Gastrocnemius medialis (tissue), 4 donors: ENCODE results near the gene PRR12. TPM values are rescaled to one million over a fixed set of nuclear protein-coding genes. Genes with fewer than 3 reads are reported as not detected.
A peak's percentile ranks its signal among the peaks of the same experiment; 100 is the strongest.

Experiments
- ATAC-seq, 2 donors: fragments of 150-250 bp; one replicate each; pipeline ENCODE4 v1.9.1; 2016
- DNase-seq, 2 donors: peaks; one replicate each; pipeline ENCODE4 v3.0.0-alpha.2; 2019
- H3K27ac ChIP-seq, 4 donors: fragments of 200-600 bp; sonication (generic); 1 replicate in 1 of 4; 2 replicates in 3 of 4; pipeline ENCODE4 v1.5.1; 2016 to 2018; ENCODE audit warnings: mild to moderate bottlenecking in 2 of 4, moderate library complexity in 1 of 4
- H3K27me3 ChIP-seq, 3 donors: fragments of 200-600 bp; sonication (generic) in 2 of 3; 1 replicate in 1 of 3; 2 replicates in 2 of 3; pipeline versions ENCODE4 v1.5.1 to v1.6.0; 2016 to 2019; ENCODE audit warnings: mild to moderate bottlenecking in 1 of 3, moderate library complexity in 1 of 3
- H3K36me3 ChIP-seq, 2 donors: fragments of 200-600 bp; sonication (generic) in 1 of 2; one replicate each; pipeline ENCODE4 v1.5.1; 2017 to 2018
- H3K4me1 ChIP-seq, 2 donors: fragments of 200-600 bp; sonication (generic) in 1 of 2; one replicate each; pipeline ENCODE4 v1.5.1; 2016 to 2017; ENCODE audit warnings: mild to moderate bottlenecking in 2 of 2
- H3K4me3 ChIP-seq, 4 donors: fragments of 200-600 bp; sonication (generic) in 3 of 4; 1 replicate in 1 of 4; 2 replicates in 3 of 4; pipeline ENCODE4 v1.5.1; 2016 to 2019; ENCODE audit warnings: mild to moderate bottlenecking in 2 of 4
- H3K9me3 ChIP-seq, 3 donors: fragments of 200-600 bp; sonication (generic) in 2 of 3; 1 replicate in 1 of 3; 2 replicates in 2 of 3; pipeline ENCODE4 v1.5.1; 2016 to 2019
- POLR2A ChIP-seq, 2 donors: fragments of 450-650 bp; IDR thresholded peaks; one replicate each; pipeline ENCODE4 v1.6.1; 2017; ENCODE audit warnings: antibody characterized with exemption in 2 of 2, mild to moderate bottlenecking in 2 of 2, moderate library complexity in 2 of 2
- in situ Hi-C, 4 donors: fragments of 200-750 bp; cut with MboI; loops; one replicate each; pipeline versions ENCODE4 v1.15.0 to v1.8.0; 2017; ENCODE audit warnings: low sequenced_read_pairs in 4 of 4
- intact Hi-C: fragments of 100-400 bp; cut with DNase I; formaldehyde crosslinking; loops from one replicate; pipeline ENCODE4 v1.15.1; 2023; ENCODE audit warnings: low total_unique reads
- total RNA-seq, 4 donors: library from RNA; depleted of rRNA; stranded (reverse); fragments of >200 nt; gene quantifications; one replicate each; pipeline versions ENCODE4 v1.1.0 to v1.2.3, GENCODE V29; 2016
- TF ChIP-seq, protein P1 (sequence below), 5 experiments: fragments of 450-650 bp in 3 of 5; fragments of 200-600 bp in 2 of 5; sonication (generic) in 2 of 5; IDR thresholded peaks in 4 of 5; conservative IDR thresholded peaks in 1 of 5; 1 replicate in 4 of 5; 2 replicates in 1 of 5; pipeline ENCODE4 v1.5.1; 2016 to 2019; ENCODE audit warnings: antibody characterized with exemption in 5 of 5, mild to moderate bottlenecking in 3 of 5, moderate library complexity in 3 of 5

The PRR12 gene
- total RNA-seq, 4 donors from 2014 or later = 3.4 to 7.7 (median 3.8) TPM

GRCh38 chr19:49580264-49581006 is 10.5 kb upstream of the PRR12 start, which contains the start of gene NOSIP:
Gene NOSIP (minus strand): TSS chr19:49580556. CDS start chr19:49560691, 19,865 bp downstream.
- DNase-seq (peak; percentile 96), ATAC-seq (peak; percentile 98)
- intact Hi-C loops (loop anchor here (2.0 kb wide), 1 partner anchor 60 kb away; the partner anchor contains the start of gene RRAS), in situ Hi-C loops (no loop called here)
- TF ChIP-seq, protein P1, sequence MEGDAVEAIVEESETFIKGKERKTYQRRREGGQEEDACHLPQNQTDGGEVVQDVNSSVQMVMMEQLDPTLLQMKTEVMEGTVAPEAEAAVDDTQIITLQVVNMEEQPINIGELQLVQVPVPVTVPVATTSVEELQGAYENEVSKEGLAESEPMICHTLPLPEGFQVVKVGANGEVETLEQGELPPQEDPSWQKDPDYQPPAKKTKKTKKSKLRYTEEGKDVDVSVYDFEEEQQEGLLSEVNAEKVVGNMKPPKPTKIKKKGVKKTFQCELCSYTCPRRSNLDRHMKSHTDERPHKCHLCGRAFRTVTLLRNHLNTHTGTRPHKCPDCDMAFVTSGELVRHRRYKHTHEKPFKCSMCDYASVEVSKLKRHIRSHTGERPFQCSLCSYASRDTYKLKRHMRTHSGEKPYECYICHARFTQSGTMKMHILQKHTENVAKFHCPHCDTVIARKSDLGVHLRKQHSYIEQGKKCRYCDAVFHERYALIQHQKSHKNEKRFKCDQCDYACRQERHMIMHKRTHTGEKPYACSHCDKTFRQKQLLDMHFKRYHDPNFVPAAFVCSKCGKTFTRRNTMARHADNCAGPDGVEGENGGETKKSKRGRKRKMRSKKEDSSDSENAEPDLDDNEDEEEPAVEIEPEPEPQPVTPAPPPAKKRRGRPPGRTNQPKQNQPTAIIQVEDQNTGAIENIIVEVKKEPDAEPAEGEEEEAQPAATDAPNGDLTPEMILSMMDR (IDR thresholded peaks at IDR 0.05 in 4 of 5, conservative IDR thresholded peaks at IDR 0.05 in 1 of 5) = peak in 1 of 5 experiments; percentile 20
- peak; percentile 95 to 96 for TF ChIP-seq POLR2A (IDR thresholded peaks at IDR 0.05)
- peak within 1 kb of the TSS; percentile 56 to 86 (median 74) for H3K4me3 ChIP-seq
- H3K27ac ChIP-seq = peak within 1 kb of the TSS; percentile 80 to 88 (median 83)
- H3K4me1 ChIP-seq = peaks cover 42 to 48% of the 10 kb centered on the region in 2 donors
- H3K36me3 ChIP-seq = peaks cover 0 to 10% of the 10 kb centered on the region in 2 donors
- no peaks in the 10 kb centered on the region for H3K27me3 ChIP-seq
- no peaks in the 10 kb centered on the region for H3K9me3 ChIP-seq

GRCh38 chr19:49581007-49581508 is 9.9 kb upstream of the PRR12 start, which contains the start of gene PRRG2:
Gene PRRG2 (plus strand): TSS chr19:49581316. CDS start chr19:49583220, 1,904 bp downstream.
- DNase-seq (no peak), ATAC-seq (no peak)
- Histone ChIP-seq H3K36me3 (peaks cover 0 to 4% of the 10 kb centered on the region in 2 donors), H3K27ac (peak within 1 kb of the TSS; percentile 80 to 88 (median 83)), H3K9me3 (no peaks in the 10 kb centered on the region), H3K4me3 (peak within 1 kb of the TSS; percentile 56 to 86 (median 74)), H3K4me1 (peaks cover 36 to 43% of the 10 kb centered on the region in 2 donors), H3K27me3 (no peaks in the 10 kb centered on the region)
- no peak for TF ChIP-seq POLR2A (IDR thresholded peaks at IDR 0.05)
- TF ChIP-seq, protein P1 (IDR thresholded peaks at IDR 0.05 in 4 of 5, conservative IDR thresholded peaks at IDR 0.05 in 1 of 5) = no peak
- in situ Hi-C loops = no loop called here
- intact Hi-C loops = loop anchor here (2.0 kb wide), 1 partner anchor 60 kb away; the partner anchor contains the start of gene RRAS

- in situ Hi-C loops = no loop called here
- ATAC-seq (no peak), DNase-seq (no peak)
- Histone ChIP-seq H3K27me3 (no peaks in the 10 kb centered on the region), H3K4me3 (no peak overlapping the region), H3K36me3 (no peaks in the 10 kb centered on the region), H3K4me1 (peaks cover 22% of the 10 kb centered on the region in 2 donors), H3K9me3 (no peaks in the 10 kb centered on the region), H3K27ac (no peak overlapping the region)
- intact Hi-C loops = no loop called here
- no peak for TF ChIP-seq POLR2A (IDR thresholded peaks at IDR 0.05)
- TF ChIP-seq, protein P1 (IDR thresholded peaks at IDR 0.05 in 4 of 5, conservative IDR thresholded peaks at IDR 0.05 in 1 of 5) = no peak
Observed at GRCh38 chr19:49583239-49583638, 7.7 kb upstream of the PRR12 start.

DNA sequence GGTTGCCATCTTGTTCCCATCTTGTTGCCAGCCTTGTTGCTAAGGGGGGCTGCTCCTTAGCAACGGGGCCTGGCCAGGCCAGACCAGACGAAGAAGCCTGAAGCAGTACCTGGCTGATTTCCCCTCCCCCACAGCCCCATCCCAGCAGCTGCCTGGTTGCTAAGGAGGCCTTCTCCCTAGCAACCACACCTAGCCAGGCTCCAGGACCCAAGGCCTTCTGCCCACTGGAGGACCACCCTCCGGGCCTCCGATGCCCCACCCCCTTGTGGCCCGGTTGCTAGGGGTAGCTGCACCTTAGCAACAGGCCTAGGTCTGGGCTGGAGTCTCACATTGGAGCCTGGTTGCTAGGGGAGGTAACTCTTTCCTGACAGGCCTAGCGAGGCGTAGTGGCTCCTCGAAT is 6.0 kb upstream of the PRR12 start:
- Histone ChIP-seq H3K27ac (no peak overlapping the region), H3K4me3 (no peak overlapping the region), H3K4me1 (peaks cover 6 to 9% of the 10 kb centered on the region in 2 donors), H3K9me3 (no peaks in the 10 kb centered on the region), H3K27me3 (no peaks in the 10 kb centered on the region), H3K36me3 (no peaks in the 10 kb centered on the region)
- intact Hi-C loops = no loop called here
- in situ Hi-C loops = no loop called here
- no peak for TF ChIP-seq POLR2A (IDR thresholded peaks at IDR 0.05)
- no peak for DNase-seq
- no peak for ATAC-seq

DNA sequence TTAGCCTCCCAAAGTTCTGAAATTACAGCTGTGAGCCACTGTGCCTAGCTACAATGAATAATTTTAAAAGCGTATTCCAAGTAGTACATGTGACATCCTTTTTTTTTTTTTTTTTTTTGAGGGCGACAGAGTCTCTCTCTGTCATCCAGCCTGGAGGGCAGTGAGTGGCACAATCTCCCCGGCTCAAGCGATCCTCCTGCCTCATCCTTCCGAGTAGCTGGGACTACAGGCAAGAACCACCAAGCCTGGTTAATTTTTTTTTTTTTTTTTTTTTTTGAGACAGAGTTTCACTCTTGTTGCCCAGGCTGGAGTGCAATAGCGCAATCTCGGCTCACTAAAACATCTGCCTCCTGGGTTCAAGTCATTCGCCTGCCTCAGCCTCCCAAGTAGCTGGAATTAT is 3.8 kb upstream of the PRR12 start:
- no peaks in the 10 kb centered on the region for H3K9me3 ChIP-seq
- H3K27ac ChIP-seq = no peak overlapping the region
- in situ Hi-C loops (no loop called here), intact Hi-C loops (no loop called here)
- ATAC-seq (no peak), DNase-seq (no peak)
- no peaks in the 10 kb centered on the region for H3K36me3 ChIP-seq
- peaks cover 0 to 5% of the 10 kb centered on the region in 2 donors for H3K4me1 ChIP-seq
- H3K27me3 ChIP-seq = no peaks in the 10 kb centered on the region
- TF ChIP-seq POLR2A (IDR thresholded peaks at IDR 0.05) = no peak
- TF ChIP-seq, protein P1 (IDR thresholded peaks at IDR 0.05 in 4 of 5, conservative IDR thresholded peaks at IDR 0.05 in 1 of 5) = no peak
- H3K4me3 ChIP-seq = no peak overlapping the region
